CD4-positive, alpha-beta memory T cell (primary cell): Measurements from ENCODE around the gene EYA2. TPM values are rescaled to one million over a fixed set of nuclear protein-coding genes. Genes with fewer than 3 reads are reported as not detected.
A peak's percentile ranks its signal among the peaks of the same experiment; 100 is the strongest.

ENCODE experiments used
- CTCF ChIA-PET: fragments of 350-600 bp; sonication (Branson Sonifier 250); formaldehyde crosslinking; loops from one replicate; lab custom pipeline; 2021; ENCODE audit warnings: inconsistent platforms; ENCODE audit not compliant: partially characterized antibody; lab: Charles Lee
- POLR2A ChIA-PET: fragments of 350-600 bp; sonication (Branson Sonifier 250); formaldehyde crosslinking; loops from one replicate; lab custom pipeline; 2021; ENCODE audit not compliant: partially characterized antibody; lab: Charles Lee
- DNase-seq, 5 donors: peaks; one replicate each; pipeline versions ENCODE4 v3.0.0 to v3.0.0-alpha.2; 2020 to 2022; ENCODE audit warnings: mixed read lengths in 1 of 5
- H3K27ac ChIP-seq: one replicate; pipeline ENCODE4 v1.7.0; 2013; ENCODE audit warnings: low read depth, low read length
- H3K27me3 ChIP-seq: 2 replicates; pipeline ENCODE4 v1.7.0; 2013; ENCODE audit warnings: mild to moderate bottlenecking, low read length, moderate library complexity; ENCODE audit not compliant: insufficient read depth
- H3K36me3 ChIP-seq: 2 replicates; pipeline ENCODE4 v1.7.0; 2013; ENCODE audit warnings: mild to moderate bottlenecking, low read length, moderate library complexity; ENCODE audit not compliant: insufficient read depth
- H3K4me1 ChIP-seq: 2 replicates; pipeline ENCODE4 v1.7.0; 2013; ENCODE audit warnings: mild to moderate bottlenecking, low read length, moderate library complexity; ENCODE audit not compliant: insufficient read depth
- H3K4me3 ChIP-seq, 2 donors: one replicate each; pipeline ENCODE4 v1.7.0; 2013; ENCODE audit warnings: low read length in 2 of 2, mild to moderate bottlenecking in 1 of 2
- H3K9me3 ChIP-seq, 2 donors: one replicate each; pipeline ENCODE4 v1.7.0; 2013; ENCODE audit warnings: low read length in 2 of 2, control low read depth in 1 of 2; ENCODE audit not compliant: control insufficient read depth in 1 of 2
- H3K27ac Mint-ChIP-seq, 7 donors: one replicate each; pipeline ENCODE4 v1.8.0; 2020 to 2021; ENCODE audit warnings: mixed read lengths in 7 of 7, mild to moderate bottlenecking in 6 of 7, inconsistent platforms in 3 of 7, moderate library complexity in 3 of 7
- H3K27me3 Mint-ChIP-seq, 2 donors: one replicate each; pipeline ENCODE4 v1.8.0; 2020 to 2021; ENCODE audit warnings: mixed read lengths in 2 of 2
- H3K36me3 Mint-ChIP-seq, 2 donors: one replicate each; pipeline ENCODE4 v1.8.0; 2020 to 2021; ENCODE audit warnings: mixed read lengths in 2 of 2, inconsistent platforms in 1 of 2, mild to moderate bottlenecking in 1 of 2
- H3K4me1 Mint-ChIP-seq, 4 donors: one replicate each; pipeline ENCODE4 v1.8.0; 2020 to 2021; ENCODE audit warnings: mixed read lengths in 4 of 4, mild to moderate bottlenecking in 1 of 4
- H3K4me3 Mint-ChIP-seq, 8 donors: one replicate each; pipeline ENCODE4 v1.8.0; 2020 to 2021; ENCODE audit warnings: mixed read lengths in 8 of 8, mild to moderate bottlenecking in 7 of 8, moderate library complexity in 6 of 8, inconsistent platforms in 3 of 8
- H3K9me3 Mint-ChIP-seq, 8 donors: one replicate each; pipeline ENCODE4 v1.8.0; 2020 to 2021; ENCODE audit warnings: mixed read lengths in 8 of 8, mild to moderate bottlenecking in 5 of 8, inconsistent platforms in 3 of 8, moderate library complexity in 1 of 8
- intact Hi-C: fragments of 100-400 bp; cut with micrococcal nuclease; formaldehyde crosslinking; loops from one replicate; pipeline ENCODE4 v1.15.1; 2023
- polyA plus RNA-seq, 2 donors: library from polyadenylated mRNA; unstranded; fragments of 300-500 nt; fragmentation: Illumina TruSeq; gene quantifications; one replicate each; pipeline ENCODE4 v1.2.3, GENCODE V29; 2021
- total RNA-seq, 2 experiments: library from RNA; stranded (reverse); gene quantifications; one replicate each; pipeline ENCODE4 v1.2.3, GENCODE V29; 2021

Gene EYA2
- total and polyA plus RNA-seq, 4 experiments from 2014 or later, result not detected

GRCh38 chr20:46903937-46904336, 9.3 kb downstream of the EYA2 start:
- H3K4me3 Mint-ChIP-seq, result no peak overlapping the region
- Histone ChIP-seq H3K36me3 (no peaks in the 10 kb centered on the region), H3K27me3 (no peaks in the 10 kb centered on the region), H3K27ac (no peak overlapping the region), H3K4me1 (no peaks in the 10 kb centered on the region), H3K4me3 (no peak overlapping the region), H3K9me3 (no peaks in the 10 kb centered on the region)
- no peak overlapping the region for H3K27ac Mint-ChIP-seq
- intact Hi-C loops, result no loop called here
- H3K36me3 Mint-ChIP-seq, result no peaks in the 10 kb centered on the region
- DNase-seq, result no peak
- ChIA-PET CTCF (no interaction called here), POLR2A (no interaction called here)
- no peaks in the 10 kb centered on the region for H3K4me1 Mint-ChIP-seq
- peaks cover 3 to 15% of the 10 kb centered on the region in 2 donors for H3K27me3 Mint-ChIP-seq
- no peaks in the 10 kb centered on the region for H3K9me3 Mint-ChIP-seq

DNA sequence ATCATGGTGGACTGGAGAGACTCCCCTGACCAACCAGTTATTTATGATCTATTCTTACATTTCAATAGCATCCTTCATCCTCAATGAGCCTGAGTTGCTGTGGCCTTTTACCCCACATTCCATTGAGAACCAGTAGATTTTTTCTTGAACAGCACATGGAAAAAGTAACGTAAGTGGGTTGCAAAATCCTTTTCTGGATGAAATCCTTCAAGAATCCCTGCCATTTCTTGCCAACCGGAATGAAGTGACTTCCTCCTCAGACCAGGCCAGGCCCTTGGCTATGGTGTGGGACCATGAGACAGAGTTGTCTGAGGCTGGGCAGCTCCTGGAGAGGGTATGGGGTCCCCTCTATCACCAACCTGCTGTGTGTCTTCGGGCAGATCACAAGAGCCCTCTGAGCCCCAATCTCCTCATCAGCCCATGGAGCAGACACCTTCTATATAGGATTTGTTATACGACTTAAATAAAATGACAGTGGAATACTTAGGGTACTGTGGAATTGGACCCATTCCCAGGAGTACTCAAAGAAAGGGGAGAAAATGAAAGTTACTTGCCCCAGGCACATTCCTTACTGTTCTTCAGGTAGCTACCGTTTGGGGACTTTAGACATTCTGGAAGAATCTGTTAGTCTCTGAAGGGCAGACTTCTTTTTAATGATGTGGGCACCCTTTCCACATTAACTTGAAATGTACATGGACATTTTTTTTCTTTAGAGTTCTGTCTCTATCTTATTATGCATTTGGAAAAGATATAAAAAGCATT, 10.9 kb downstream of the EYA2 start:
- H3K4me1 Mint-ChIP-seq, result no peaks in the 10 kb centered on the region
- no peak overlapping the region for H3K27ac ChIP-seq
- no peak overlapping the region for H3K4me3 ChIP-seq
- POLR2A ChIA-PET, result no interaction called here
- H3K9me3 ChIP-seq, result no peaks in the 10 kb centered on the region
- H3K27me3 ChIP-seq, result no peaks in the 10 kb centered on the region
- no peak for DNase-seq
- no peak overlapping the region for H3K27ac Mint-ChIP-seq
- CTCF ChIA-PET, result no interaction called here
- H3K4me3 Mint-ChIP-seq, result no peak overlapping the region
- intact Hi-C loops, result no loop called here
- H3K9me3 Mint-ChIP-seq, result no peaks in the 10 kb centered on the region
- no peaks in the 10 kb centered on the region for H3K36me3 ChIP-seq
- H3K36me3 Mint-ChIP-seq, result no peaks in the 10 kb centered on the region
- H3K27me3 Mint-ChIP-seq, result peaks cover 7 to 16% of the 10 kb centered on the region in 2 donors
- H3K4me1 ChIP-seq, result no peaks in the 10 kb centered on the region

- ChIA-PET CTCF (no interaction called here), POLR2A (no interaction called here)
- DNase-seq, result no peak
- Histone ChIP-seq H3K27ac (no peak overlapping the region), H3K4me3 (no peak overlapping the region), H3K36me3 (no peaks in the 10 kb centered on the region), H3K27me3 (no peaks in the 10 kb centered on the region), H3K4me1 (no peaks in the 10 kb centered on the region), H3K9me3 (no peaks in the 10 kb centered on the region)
- H3K36me3 Mint-ChIP-seq, result no peaks in the 10 kb centered on the region
- H3K27ac Mint-ChIP-seq, result peak overlapping the region in 1 of 7 donors; percentile 32
- peaks cover 16 to 23% of the 10 kb centered on the region in 2 donors for H3K27me3 Mint-ChIP-seq
- H3K4me1 Mint-ChIP-seq, result no peaks in the 10 kb centered on the region
- intact Hi-C loops, result no loop called here
- H3K9me3 Mint-ChIP-seq, result peaks cover 0 to 3% (median 0%) of the 10 kb centered on the region in 8 donors
- H3K4me3 Mint-ChIP-seq, result no peak overlapping the region
Observed at GRCh38 chr20:46913329-46914044, 18.8 kb downstream of the EYA2 start.

- H3K27me3 ChIP-seq, result no peaks in the 10 kb centered on the region
- H3K4me3 ChIP-seq, result no peak overlapping the region
- no peaks in the 10 kb centered on the region for H3K9me3 ChIP-seq
- no peaks in the 10 kb centered on the region for H3K4me1 ChIP-seq
- Mint-ChIP-seq H3K27ac (no peak overlapping the region), H3K4me1 (no peaks in the 10 kb centered on the region), H3K27me3 (peaks cover 11 to 18% of the 10 kb centered on the region in 2 donors), H3K4me3 (no peak overlapping the region), H3K36me3 (no peaks in the 10 kb centered on the region), H3K9me3 (peaks cover 0 to 3% (median 0%) of the 10 kb centered on the region in 8 donors)
- intact Hi-C loops, result no loop called here
- ChIA-PET CTCF (no interaction called here), POLR2A (no interaction called here)
- no peaks in the 10 kb centered on the region for H3K36me3 ChIP-seq
- DNase-seq, result no peak
- H3K27ac ChIP-seq, result no peak overlapping the region
Observed at GRCh38 chr20:46914789-46915379, 20.2 kb downstream of the EYA2 start.

DNA sequence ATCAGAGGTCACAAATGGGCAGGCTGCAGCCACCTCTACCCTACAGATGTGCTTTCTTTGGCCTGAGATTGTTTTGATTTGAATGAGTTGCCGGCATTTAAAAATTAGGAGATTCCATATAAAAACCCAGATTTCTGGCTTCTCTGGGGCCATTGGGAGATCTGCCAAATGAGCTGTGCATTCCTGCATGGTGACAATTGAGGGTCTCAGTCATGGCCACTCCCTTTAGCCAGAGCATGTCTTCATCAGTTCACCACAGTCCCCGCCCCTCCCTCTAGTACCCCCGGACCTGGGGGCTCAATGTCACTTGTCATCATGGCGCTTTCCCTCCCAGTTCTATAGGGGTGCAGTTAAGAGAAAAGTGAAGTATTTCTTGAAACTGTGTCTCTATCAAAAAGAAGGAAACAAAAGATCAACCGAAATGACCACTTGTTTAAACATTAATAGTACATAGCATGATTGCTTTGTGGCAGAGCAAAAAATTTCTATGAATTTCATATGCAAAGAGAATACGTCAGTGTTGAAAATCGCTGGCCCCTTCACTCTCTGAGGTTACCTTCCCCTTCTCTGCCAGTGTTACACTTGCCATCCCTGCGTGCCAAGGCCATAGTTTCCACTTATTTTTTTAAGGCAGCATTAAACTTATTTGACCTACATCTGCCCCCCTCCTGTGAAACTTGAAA, 21.1 kb downstream of the EYA2 start:
- H3K4me3 Mint-ChIP-seq, result no peak overlapping the region
- POLR2A ChIA-PET, result no interaction called here
- no peaks in the 10 kb centered on the region for H3K36me3 ChIP-seq
- no peaks in the 10 kb centered on the region for H3K4me1 Mint-ChIP-seq
- H3K4me1 ChIP-seq, result no peaks in the 10 kb centered on the region
- H3K9me3 Mint-ChIP-seq, result peaks cover 0 to 3% (median 0%) of the 10 kb centered on the region in 8 donors
- H3K27me3 Mint-ChIP-seq, result peaks cover 11 to 16% of the 10 kb centered on the region in 2 donors
- CTCF ChIA-PET, result no interaction called here
- no peak for DNase-seq
- no peaks in the 10 kb centered on the region for H3K9me3 ChIP-seq
- no peaks in the 10 kb centered on the region for H3K27me3 ChIP-seq
- no peak overlapping the region for H3K27ac Mint-ChIP-seq
- H3K36me3 Mint-ChIP-seq, result no peaks in the 10 kb centered on the region
- H3K27ac ChIP-seq, result no peak overlapping the region
- intact Hi-C loops, result no loop called here
- H3K4me3 ChIP-seq, result no peak overlapping the region

GRCh38 chr20:46916258-46916603, 21.6 kb downstream of the EYA2 start:
- Histone ChIP-seq H3K27me3 (no peaks in the 10 kb centered on the region), H3K36me3 (no peaks in the 10 kb centered on the region), H3K4me3 (no peak overlapping the region), H3K27ac (no peak overlapping the region), H3K4me1 (no peaks in the 10 kb centered on the region), H3K9me3 (no peaks in the 10 kb centered on the region)
- ChIA-PET POLR2A (no interaction called here), CTCF (no interaction called here)
- Mint-ChIP-seq H3K9me3 (peaks cover 0 to 3% (median 0%) of the 10 kb centered on the region in 8 donors), H3K27me3 (peaks cover 11 to 16% of the 10 kb centered on the region in 2 donors), H3K27ac (no peak overlapping the region), H3K4me1 (no peaks in the 10 kb centered on the region), H3K36me3 (no peaks in the 10 kb centered on the region), H3K4me3 (no peak overlapping the region)
- no peak for DNase-seq
- intact Hi-C loops, result no loop called here

DNA sequence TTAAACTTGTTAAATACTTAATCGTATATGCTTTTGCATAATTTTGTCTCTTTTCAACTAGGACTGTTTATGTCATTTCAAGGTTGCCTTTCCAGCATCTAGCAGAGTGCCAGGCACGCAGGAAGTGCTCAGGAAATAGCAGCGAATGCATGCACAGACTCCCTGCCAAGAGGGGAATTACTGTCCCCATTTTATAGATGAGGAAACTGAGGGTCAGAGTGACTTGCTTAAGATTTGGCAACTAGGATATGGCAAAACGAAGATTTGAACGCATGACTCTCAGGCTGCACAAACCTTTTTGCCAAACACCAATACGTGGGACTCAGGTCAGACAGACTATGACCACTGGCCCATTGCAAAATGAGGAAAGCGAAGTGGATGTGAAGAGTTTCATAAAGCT, 22.5 kb downstream of the EYA2 start:
- Mint-ChIP-seq H3K4me3 (no peak overlapping the region), H3K27ac (no peak overlapping the region), H3K4me1 (no peaks in the 10 kb centered on the region), H3K36me3 (no peaks in the 10 kb centered on the region), H3K9me3 (peaks cover 0 to 3% (median 0%) of the 10 kb centered on the region in 8 donors), H3K27me3 (peaks cover 15 to 16% of the 10 kb centered on the region in 2 donors)
- intact Hi-C loops, result no loop called here
- Histone ChIP-seq H3K36me3 (no peaks in the 10 kb centered on the region), H3K4me1 (no peaks in the 10 kb centered on the region), H3K9me3 (no peaks in the 10 kb centered on the region), H3K27ac (no peak overlapping the region), H3K27me3 (no peaks in the 10 kb centered on the region), H3K4me3 (no peak overlapping the region)
- DNase-seq, result no peak
- POLR2A ChIA-PET, result no interaction called here
- CTCF ChIA-PET, result no interaction called here
